ENCODE measurements around the gene DSC3.
"Not testable (repeated sequence)": the region's sequence is repeated elsewhere in the genome, so short reads cannot be mapped to it uniquely, and the experiment has no call there.

DSC3 gene

DNA sequence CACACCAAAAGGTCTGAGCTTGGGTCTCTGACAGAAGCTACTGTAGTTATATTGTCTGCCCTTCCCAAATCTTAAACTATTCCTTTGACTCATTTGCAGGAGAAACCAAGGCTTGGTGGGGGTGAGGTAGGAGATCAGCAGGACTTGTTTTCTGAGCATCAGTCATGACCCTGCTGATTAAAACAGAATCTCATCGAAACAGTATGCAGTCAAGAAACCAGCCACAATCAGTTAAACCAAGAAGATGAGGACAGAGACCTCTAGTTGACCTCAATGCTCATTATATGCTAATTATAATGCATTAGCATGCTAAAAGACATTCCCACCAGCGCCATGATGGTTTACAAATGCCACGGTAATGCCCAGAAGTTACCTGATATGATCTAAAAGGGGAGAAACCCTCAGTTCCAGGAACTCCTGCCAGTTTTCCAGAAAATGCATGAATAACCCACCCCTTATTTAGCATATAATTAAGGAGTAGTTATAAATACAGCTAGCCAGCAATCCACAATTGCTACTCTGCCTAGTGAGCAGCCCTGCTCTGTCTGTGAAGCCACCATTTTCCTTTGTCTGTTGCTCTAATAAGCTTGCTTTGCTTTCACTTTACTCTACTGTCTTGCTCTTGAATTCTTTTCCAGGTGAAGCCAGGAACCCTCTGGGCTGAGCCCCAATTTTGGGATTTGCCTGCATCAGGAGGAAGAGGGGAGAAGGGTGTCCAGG, 26.7 kb downstream of the DSC3 start:
- no CpG with 5 or more reads among the region's 3 CpGs for WGBS (ENCODE audit: extremely low coverage, insufficient coverage, low lambda C conversion rate)
- no peaks in the 10 kb centered on the region for H3K27me3 ChIP-seq (ENCODE audit: insufficient read depth, low read length, poor library complexity)

GRCh38 chr18:31011455-31011854, 31.1 kb downstream of the DSC3 start:
- not testable (repeated sequence) for DNase-seq; H3K56ac ChIP-seq (ENCODE audit: low read length); H3K4me1 ChIP-seq (ENCODE audit: control insufficient read depth, low read depth, low read length); H3K23ac ChIP-seq (ENCODE audit: low read length); H2AK5ac ChIP-seq (ENCODE audit: low read length); H3K36me3 ChIP-seq (ENCODE audit: control insufficient read depth, insufficient read depth, low read length); H3K79me1 ChIP-seq (ENCODE audit: low read length); H2BK5ac ChIP-seq (ENCODE audit: low read length); H3K79me2 ChIP-seq (ENCODE audit: control insufficient read depth, insufficient read depth, low read length); H2BK15ac ChIP-seq (replicated peaks; ENCODE audit: low read depth); H4K5ac ChIP-seq (ENCODE audit: low read length); H3K27me3 ChIP-seq (ENCODE audit: insufficient read depth, low read length, poor library complexity); H3K4ac ChIP-seq (ENCODE audit: low read depth, low read length); H2BK120ac ChIP-seq (ENCODE audit: low read depth, low read length); H3K27ac ChIP-seq (ENCODE audit: low read depth, low read length); H4K8ac ChIP-seq (ENCODE audit: low read depth, low read length); H3K9ac ChIP-seq (ENCODE audit: low read length); H3K4me3 ChIP-seq (ENCODE audit: low read length); H3K4me2 ChIP-seq (ENCODE audit: low read length); H3K18ac ChIP-seq (ENCODE audit: low read length)
- WGBS (ENCODE audit: extremely low coverage, insufficient coverage, low lambda C conversion rate): no CpG with 5 or more reads among the region's 7 CpGs

More for the DNA sequence above, 26.7 kb downstream of the DSC3 start:
- no peak for DNase-seq
- Histone ChIP-seq H2BK5ac (ENCODE audit: low read length) (no peak overlapping the region), H3K79me2 (ENCODE audit: control insufficient read depth, insufficient read depth, low read length) (no peaks in the 10 kb centered on the region), H3K4me2 (ENCODE audit: low read length) (no peak overlapping the region), H3K27ac (ENCODE audit: low read depth, low read length) (no peak overlapping the region), H3K23ac (ENCODE audit: low read length) (no peak overlapping the region), H3K4me3 (ENCODE audit: low read length) (no peak overlapping the region), H2BK120ac (ENCODE audit: low read depth, low read length) (no peak overlapping the region), H3K9ac (ENCODE audit: low read length) (no peak overlapping the region), H2BK15ac (replicated peaks; ENCODE audit: low read depth) (no peak overlapping the region), H3K36me3 (ENCODE audit: control insufficient read depth, insufficient read depth, low read length) (no peaks in the 10 kb centered on the region), H3K56ac (ENCODE audit: low read length) (no peak overlapping the region), H2AK5ac (ENCODE audit: low read length) (no peak overlapping the region), H3K18ac (ENCODE audit: low read length) (no peak overlapping the region), H3K79me1 (ENCODE audit: low read length) (no peaks in the 10 kb centered on the region), H4K5ac (ENCODE audit: low read length) (no peak overlapping the region), H4K8ac (ENCODE audit: low read depth, low read length) (no peak overlapping the region), H3K4ac (ENCODE audit: low read depth, low read length) (no peak overlapping the region), H3K4me1 (ENCODE audit: control insufficient read depth, low read depth, low read length) (no peaks in the 10 kb centered on the region)

- no peak overlapping the region for H3K27ac ChIP-seq (ENCODE audit: low read depth, low read length)
- H3K27me3 ChIP-seq (ENCODE audit: insufficient read depth, low read length, poor library complexity): no peaks in the 10 kb centered on the region
- no peaks in the 10 kb centered on the region for H3K79me1 ChIP-seq (ENCODE audit: low read length)
- H3K23ac ChIP-seq (ENCODE audit: low read length): no peak overlapping the region
- no peak overlapping the region for H4K5ac ChIP-seq (ENCODE audit: low read length)
- no peak overlapping the region for H2BK15ac ChIP-seq (replicated peaks; ENCODE audit: low read depth)
- no peak overlapping the region for H3K9ac ChIP-seq (ENCODE audit: low read length)
- no peak overlapping the region for H2BK5ac ChIP-seq (ENCODE audit: low read length)
- WGBS (ENCODE audit: extremely low coverage, insufficient coverage, low lambda C conversion rate): no CpG with 5 or more reads among the region's 4 CpGs
- no peak overlapping the region for H3K56ac ChIP-seq (ENCODE audit: low read length)
- no peak overlapping the region for H3K4me3 ChIP-seq (ENCODE audit: low read length)
- H3K4ac ChIP-seq (ENCODE audit: low read depth, low read length): no peak overlapping the region
- no peak overlapping the region for H4K8ac ChIP-seq (ENCODE audit: low read depth, low read length)
- DNase-seq: no peak
- H2AK5ac ChIP-seq (ENCODE audit: low read length): no peak overlapping the region
- H3K18ac ChIP-seq (ENCODE audit: low read length): no peak overlapping the region
- no peaks in the 10 kb centered on the region for H3K79me2 ChIP-seq (ENCODE audit: control insufficient read depth, insufficient read depth, low read length)
- H2BK120ac ChIP-seq (ENCODE audit: low read depth, low read length): no peak overlapping the region
- no peak overlapping the region for H3K4me2 ChIP-seq (ENCODE audit: low read length)
- no peaks in the 10 kb centered on the region for H3K36me3 ChIP-seq (ENCODE audit: control insufficient read depth, insufficient read depth, low read length)
- H3K4me1 ChIP-seq (ENCODE audit: control insufficient read depth, low read depth, low read length): no peaks in the 10 kb centered on the region
These were observed 31.9 kb downstream of the DSC3 start for GRCh38 chr18:31010601-31011000.

- Histone ChIP-seq H2BK5ac (ENCODE audit: low read length) (no peak overlapping the region), H2BK120ac (ENCODE audit: low read depth, low read length) (no peak overlapping the region), H3K4me1 (ENCODE audit: control insufficient read depth, low read depth, low read length) (no peaks in the 10 kb centered on the region), H3K56ac (ENCODE audit: low read length) (no peak overlapping the region), H2AK5ac (ENCODE audit: low read length) (no peak overlapping the region), H3K18ac (ENCODE audit: low read length) (no peak overlapping the region), H3K4ac (ENCODE audit: low read depth, low read length) (no peak overlapping the region), H3K27me3 (ENCODE audit: insufficient read depth, low read length, poor library complexity) (no peaks in the 10 kb centered on the region), H3K79me2 (ENCODE audit: control insufficient read depth, insufficient read depth, low read length) (no peaks in the 10 kb centered on the region), H4K5ac (ENCODE audit: low read length) (no peak overlapping the region), H3K23ac (ENCODE audit: low read length) (no peak overlapping the region), H3K79me1 (ENCODE audit: low read length) (no peaks in the 10 kb centered on the region), H3K4me3 (ENCODE audit: low read length) (no peak overlapping the region), H3K36me3 (ENCODE audit: control insufficient read depth, insufficient read depth, low read length) (no peaks in the 10 kb centered on the region), H3K9ac (ENCODE audit: low read length) (no peak overlapping the region), H4K8ac (ENCODE audit: low read depth, low read length) (no peak overlapping the region), H3K4me2 (ENCODE audit: low read length) (no peak overlapping the region), H3K27ac (ENCODE audit: low read depth, low read length) (no peak overlapping the region), H2BK15ac (replicated peaks; ENCODE audit: low read depth) (no peak overlapping the region)
- WGBS (ENCODE audit: extremely low coverage, insufficient coverage, low lambda C conversion rate): 100% methylated on average over 1 of the region's 8 CpGs
- peak; percentile 26 for DNase-seq
These were observed 42.5 kb downstream of the DSC3 start for GRCh38 chr18:30999887-31000628.

DNA sequence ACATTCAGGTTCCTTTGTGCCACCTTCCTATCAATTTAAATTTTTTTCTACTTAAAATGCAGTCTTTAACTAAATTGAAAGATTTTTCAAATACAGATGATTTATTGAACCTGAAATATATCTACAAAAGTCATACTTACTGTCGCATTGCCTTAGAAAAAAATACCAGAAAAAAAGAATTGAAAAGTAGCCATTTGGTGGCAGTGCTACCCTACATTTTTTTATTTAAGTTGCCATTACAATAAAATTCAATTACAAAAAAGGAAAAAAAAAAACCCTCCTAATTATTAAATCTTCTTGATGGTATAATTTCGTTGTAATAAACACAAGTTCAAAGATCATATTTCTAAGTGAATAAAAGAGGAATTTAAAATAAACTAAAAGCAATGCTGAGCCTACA, 43.4 kb downstream of the DSC3 start:
- no peak overlapping the region for H3K4me3 ChIP-seq (ENCODE audit: low read length)
- H3K56ac ChIP-seq (ENCODE audit: low read length): no peak overlapping the region
- H2BK15ac ChIP-seq (replicated peaks; ENCODE audit: low read depth): no peak overlapping the region
- H3K4me2 ChIP-seq (ENCODE audit: low read length): no peak overlapping the region
- H3K4ac ChIP-seq (ENCODE audit: low read depth, low read length): no peak overlapping the region
- no peaks in the 10 kb centered on the region for H3K4me1 ChIP-seq (ENCODE audit: control insufficient read depth, low read depth, low read length)
- WGBS (ENCODE audit: extremely low coverage, insufficient coverage, low lambda C conversion rate): no CpG with 5 or more reads among the region's 2 CpGs
- H2AK5ac ChIP-seq (ENCODE audit: low read length): no peak overlapping the region
- no peak overlapping the region for H2BK120ac ChIP-seq (ENCODE audit: low read depth, low read length)
- no peaks in the 10 kb centered on the region for H3K27me3 ChIP-seq (ENCODE audit: insufficient read depth, low read length, poor library complexity)
- H4K8ac ChIP-seq (ENCODE audit: low read depth, low read length): no peak overlapping the region
- H3K23ac ChIP-seq (ENCODE audit: low read length): no peak overlapping the region
- no peak overlapping the region for H3K18ac ChIP-seq (ENCODE audit: low read length)
- no peaks in the 10 kb centered on the region for H3K79me1 ChIP-seq (ENCODE audit: low read length)
- no peak for DNase-seq
- H3K79me2 ChIP-seq (ENCODE audit: control insufficient read depth, insufficient read depth, low read length): no peaks in the 10 kb centered on the region
- no peaks in the 10 kb centered on the region for H3K36me3 ChIP-seq (ENCODE audit: control insufficient read depth, insufficient read depth, low read length)
- no peak overlapping the region for H3K9ac ChIP-seq (ENCODE audit: low read length)
- H4K5ac ChIP-seq (ENCODE audit: low read length): no peak overlapping the region
- no peak overlapping the region for H2BK5ac ChIP-seq (ENCODE audit: low read length)
- no peak overlapping the region for H3K27ac ChIP-seq (ENCODE audit: low read depth, low read length)
